ENCODE results near the gene ZZZ3. TPM values are rescaled to one million over a fixed set of nuclear protein-coding genes. Genes with fewer than 3 reads are reported as not detected.

Gene ZZZ3
- total RNA-seq, 1 experiment from 2014 or later, result 77.8 TPM

DNA sequence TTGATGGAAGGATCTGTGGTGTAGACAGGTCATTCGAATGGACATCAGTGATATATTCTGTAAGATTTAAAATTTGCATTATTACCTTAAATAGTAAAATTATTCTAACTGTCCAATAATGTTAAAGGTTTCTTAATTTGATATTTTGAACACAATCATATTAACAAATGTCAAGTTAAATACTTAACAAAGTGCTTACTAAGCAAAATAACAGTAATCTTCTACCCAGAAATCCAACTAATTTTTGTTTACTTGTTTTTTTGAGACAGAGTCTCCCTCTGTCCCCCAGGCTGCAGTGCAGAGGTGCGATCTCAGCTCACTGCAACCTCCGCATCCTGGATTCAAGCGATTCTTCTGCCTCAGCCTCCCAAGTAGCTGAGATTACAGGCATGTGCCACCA, 43.2 kb upstream of the ZZZ3 start:
- intact Hi-C loops (cut with micrococcal nuclease), result no loop called here
- no peak for ATAC-seq
- Histone ChIP-seq H2AFZ (ENCODE audit: low read length) (no peak overlapping the region), H3K36me3 (ENCODE audit: low read depth, low read length) (peaks cover 44% of the 10 kb centered on the region), H3K4me2 (ENCODE audit: low read length) (no peak overlapping the region), H3K79me2 (ENCODE audit: low read length) (no peaks in the 10 kb centered on the region), H3K9me2 (replicated peaks; ENCODE audit: low read length) (no peaks in the 10 kb centered on the region), H3K27me3 (ENCODE audit: low read length) (no peaks in the 10 kb centered on the region), H4K20me1 (ENCODE audit: low read length) (no peaks in the 10 kb centered on the region), H3K4me1 (ENCODE audit: insufficient read depth, low read length) (no peaks in the 10 kb centered on the region), H3F3A (ENCODE audit: low read length, unreplicated experiment) (no peaks in the 10 kb centered on the region), H3K9ac (ENCODE audit: low read length) (no peak overlapping the region), H3K4me3 (ENCODE audit: low read length) (no peak overlapping the region), H3K27ac (ENCODE audit: low read length) (no peak overlapping the region), H3K9me3 (ENCODE audit: low read length) (no peaks in the 10 kb centered on the region)
- no peak for DNase-seq
- ChIA-PET POLR2A (ENCODE audit: unreplicated experiment) (no interaction called here), CTCF (no interaction called here)
- TF ChIP-seq CTCF (conservative IDR thresholded peaks at IDR 0.05; ENCODE audit: low read depth, low read length) (no peak), EZH2 (IDR thresholded peaks at IDR 0.05; ENCODE audit: low read length, unreplicated experiment) (no peak), EZH2phosphoT487 (IDR thresholded peaks at IDR 0.05; ENCODE audit: borderline replicate concordance, low read length) (no peak)
- no TSS peak for BruUV-seq (replicated peaks)

DNA sequence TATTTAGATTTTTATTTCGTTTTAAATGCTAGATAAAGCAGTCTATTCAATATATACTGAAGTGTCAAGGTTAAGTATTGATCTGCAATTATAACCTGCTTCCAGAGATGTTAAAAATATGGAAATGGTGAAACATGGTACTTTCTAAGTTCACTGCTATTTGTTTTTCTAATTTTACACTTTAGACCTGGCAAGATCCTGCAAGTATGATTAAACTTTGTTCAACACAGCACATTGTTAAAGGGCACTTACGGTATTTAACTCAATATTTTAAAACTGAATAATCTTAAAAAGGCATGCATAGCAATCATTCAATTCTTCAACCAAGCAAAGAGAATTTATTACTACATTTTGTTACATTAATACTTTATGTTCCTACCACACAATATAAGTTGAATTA, 35.7 kb upstream of the ZZZ3 start:
- Histone ChIP-seq H3K4me3 (ENCODE audit: low read length) (no peak overlapping the region), H3K36me3 (ENCODE audit: low read depth, low read length) (peaks cover 40% of the 10 kb centered on the region), H3K9ac (ENCODE audit: low read length) (no peak overlapping the region), H3K9me2 (replicated peaks; ENCODE audit: low read length) (no peaks in the 10 kb centered on the region), H3K27me3 (ENCODE audit: low read length) (no peaks in the 10 kb centered on the region), H3K4me1 (ENCODE audit: insufficient read depth, low read length) (no peaks in the 10 kb centered on the region), H4K20me1 (ENCODE audit: low read length) (no peaks in the 10 kb centered on the region), H3K27ac (ENCODE audit: low read length) (no peak overlapping the region), H3K9me3 (ENCODE audit: low read length) (no peaks in the 10 kb centered on the region), H3F3A (ENCODE audit: low read length, unreplicated experiment) (no peaks in the 10 kb centered on the region), H3K4me2 (ENCODE audit: low read length) (no peak overlapping the region), H3K79me2 (ENCODE audit: low read length) (no peaks in the 10 kb centered on the region), H2AFZ (ENCODE audit: low read length) (no peak overlapping the region)
- CTCF ChIA-PET, result no interaction called here
- ATAC-seq (no peak), DNase-seq (no peak)
- no peak for TF ChIP-seq EZH2phosphoT487 (IDR thresholded peaks at IDR 0.05; ENCODE audit: borderline replicate concordance, low read length)
- TF ChIP-seq EZH2 (IDR thresholded peaks at IDR 0.05; ENCODE audit: low read length, unreplicated experiment), result no peak
- no peak for TF ChIP-seq CTCF (conservative IDR thresholded peaks at IDR 0.05; ENCODE audit: low read depth, low read length)
- POLR2A ChIA-PET (ENCODE audit: unreplicated experiment), result no interaction called here
- intact Hi-C loops (cut with micrococcal nuclease), result no loop called here
- no TSS peak for BruUV-seq (replicated peaks)

GRCh38 chr1:77716065-77716464, 33.6 kb upstream of the ZZZ3 start:
- ATAC-seq (no peak), DNase-seq (no peak)
- no TSS peak for BruUV-seq (replicated peaks)
- Histone ChIP-seq H3K4me1 (ENCODE audit: insufficient read depth, low read length) (no peaks in the 10 kb centered on the region), H3K27me3 (ENCODE audit: low read length) (no peaks in the 10 kb centered on the region), H3K36me3 (ENCODE audit: low read depth, low read length) (peaks cover 22% of the 10 kb centered on the region), H3K9ac (ENCODE audit: low read length) (no peak overlapping the region), H3F3A (ENCODE audit: low read length, unreplicated experiment) (no peaks in the 10 kb centered on the region), H3K9me3 (ENCODE audit: low read length) (no peaks in the 10 kb centered on the region), H3K9me2 (replicated peaks; ENCODE audit: low read length) (no peaks in the 10 kb centered on the region), H4K20me1 (ENCODE audit: low read length) (no peaks in the 10 kb centered on the region), H3K4me3 (ENCODE audit: low read length) (no peak overlapping the region), H3K4me2 (ENCODE audit: low read length) (no peak overlapping the region), H3K79me2 (ENCODE audit: low read length) (no peaks in the 10 kb centered on the region), H3K27ac (ENCODE audit: low read length) (no peak overlapping the region), H2AFZ (ENCODE audit: low read length) (no peak overlapping the region)
- intact Hi-C loops (cut with micrococcal nuclease), result no loop called here
- ChIA-PET POLR2A (ENCODE audit: unreplicated experiment) (no interaction called here), CTCF (no interaction called here)
- TF ChIP-seq CTCF (conservative IDR thresholded peaks at IDR 0.05; ENCODE audit: low read depth, low read length) (no peak), EZH2 (IDR thresholded peaks at IDR 0.05; ENCODE audit: low read length, unreplicated experiment) (no peak), EZH2phosphoT487 (IDR thresholded peaks at IDR 0.05; ENCODE audit: borderline replicate concordance, low read length) (no peak)

Measured in PC-3 (cell line).